ENCODE results near the gene ZPR1. TPM values are rescaled to one million over a fixed set of nuclear protein-coding genes. Genes with fewer than 3 reads are reported as not detected.
A peak's percentile ranks its signal among the peaks of the same experiment; 100 is the strongest.
"Not testable (repeated sequence)": the region's sequence is repeated elsewhere in the genome, so short reads cannot be mapped to it uniquely, and the experiment has no call there.

The ZPR1 gene
- total RNA-seq, 2 experiments from 2014 or later: 100 to 101 TPM

- no peak overlapping the region for H3K4me3 Mint-ChIP-seq
- H3K4me1 Mint-ChIP-seq: no peaks in the 10 kb centered on the region
- no peak for DNase-seq
- no peaks in the 10 kb centered on the region for H3K36me3 Mint-ChIP-seq
- peaks cover 4% of the 10 kb centered on the region for H3K27me3 Mint-ChIP-seq
- H3K27ac Mint-ChIP-seq: no peak overlapping the region
- H3K9me3 Mint-ChIP-seq: no peaks in the 10 kb centered on the region
Measured at GRCh38 chr11:116808262-116809175, 20.7 kb upstream of the ZPR1 start.

DNA sequence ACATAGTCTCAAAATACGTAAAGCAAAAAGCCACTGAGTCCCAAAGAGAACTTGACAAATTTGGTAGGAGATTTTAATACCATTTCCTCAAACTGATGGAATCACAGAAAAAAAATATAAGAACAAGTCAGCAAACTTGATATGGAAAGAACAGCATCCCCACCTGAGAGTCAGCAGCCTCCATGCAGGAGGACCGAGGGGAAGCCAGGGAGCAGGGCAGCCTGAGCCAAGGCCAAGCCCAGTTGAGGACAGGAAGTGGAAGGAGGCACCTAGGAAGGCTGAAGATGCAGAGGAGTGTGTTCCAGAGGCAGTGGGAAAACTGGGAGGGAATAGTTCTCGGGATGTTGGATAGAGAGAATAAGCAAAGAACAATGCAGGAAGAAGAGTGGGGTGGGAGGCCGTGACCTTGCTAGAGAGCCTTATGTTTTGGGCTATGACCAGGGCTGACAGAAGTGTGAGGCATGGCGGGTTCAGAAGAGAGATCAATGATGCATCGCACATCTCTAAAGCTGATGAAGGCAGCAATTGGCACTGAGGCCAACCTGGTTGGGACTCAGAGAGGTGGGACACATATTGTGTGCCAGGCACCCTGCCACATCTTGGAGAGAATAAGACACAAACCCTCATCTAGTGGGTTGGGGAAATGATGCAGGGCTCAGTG is 19.9 kb upstream of the ZPR1 start:
- Mint-ChIP-seq H3K4me3 (no peak overlapping the region), H3K36me3 (no peaks in the 10 kb centered on the region), H3K9me3 (no peaks in the 10 kb centered on the region), H3K27ac (no peak overlapping the region), H3K27me3 (peaks cover 4% of the 10 kb centered on the region), H3K4me1 (no peaks in the 10 kb centered on the region)
- no peak for DNase-seq

- Mint-ChIP-seq H3K9me3 (no peaks in the 10 kb centered on the region), H3K4me1 (no peaks in the 10 kb centered on the region), H3K27me3 (peaks cover 14% of the 10 kb centered on the region), H3K4me3 (no peak overlapping the region), H3K27ac (no peak overlapping the region), H3K36me3 (no peaks in the 10 kb centered on the region)
- DNase-seq: no peak
Measured at GRCh38 chr11:116804001-116804400, 16.2 kb upstream of the ZPR1 start.

DNA sequence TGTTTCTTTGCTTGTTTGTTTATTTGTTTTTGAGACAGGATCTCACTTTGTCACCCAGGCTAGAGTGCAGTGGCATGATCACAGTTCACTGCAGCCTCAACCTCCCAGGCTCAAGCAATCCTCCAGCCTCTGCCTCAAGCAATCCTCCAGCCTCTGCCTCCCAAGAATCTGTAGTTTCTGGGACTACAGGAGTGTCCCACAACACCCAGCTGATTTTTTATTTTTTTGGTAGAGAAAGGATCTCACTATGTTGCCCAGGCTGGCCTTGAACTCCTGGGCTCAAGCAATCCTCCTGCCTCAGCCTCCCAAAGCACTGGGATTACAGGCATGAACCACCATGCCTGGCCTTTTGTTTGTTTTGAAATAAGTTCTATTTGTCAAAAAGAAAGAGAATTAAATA is 13.8 kb upstream of the ZPR1 start:
- not testable (repeated sequence) for H3K4me1 Mint-ChIP-seq, H3K27ac Mint-ChIP-seq, H3K36me3 Mint-ChIP-seq, H3K4me3 Mint-ChIP-seq, H3K9me3 Mint-ChIP-seq, DNase-seq
- H3K27me3 Mint-ChIP-seq: peaks cover 13% of the 10 kb centered on the region

- H3K36me3 Mint-ChIP-seq: no peaks in the 10 kb centered on the region
- H3K27ac Mint-ChIP-seq: no peak overlapping the region
Measured at GRCh38 chr11:116800610-116801009, 12.8 kb upstream of the ZPR1 start.

GRCh38 chr11:116798368-116798767 is 10.5 kb upstream of the ZPR1 start:
- Mint-ChIP-seq H3K27me3 (peaks cover 13% of the 10 kb centered on the region), H3K4me1 (peaks cover 2% of the 10 kb centered on the region), H3K9me3 (no peaks in the 10 kb centered on the region), H3K27ac (no peak overlapping the region), H3K4me3 (no peak overlapping the region), H3K36me3 (no peaks in the 10 kb centered on the region)
- no peak for DNase-seq

More at GRCh38 chr11:116800610-116801009, 12.8 kb upstream of the ZPR1 start:
- H3K27me3 Mint-ChIP-seq: peaks cover 13% of the 10 kb centered on the region
- no peaks in the 10 kb centered on the region for H3K4me1 Mint-ChIP-seq
- no peaks in the 10 kb centered on the region for H3K9me3 Mint-ChIP-seq
- no peak for DNase-seq
- no peak overlapping the region for H3K4me3 Mint-ChIP-seq

GRCh38 chr11:116797816-116798215 is 10.0 kb upstream of the ZPR1 start:
- H3K36me3 Mint-ChIP-seq: no peaks in the 10 kb centered on the region
- peaks cover 2% of the 10 kb centered on the region for H3K4me1 Mint-ChIP-seq
- H3K4me3 Mint-ChIP-seq: no peak overlapping the region
- H3K27me3 Mint-ChIP-seq: peaks cover 13% of the 10 kb centered on the region
- no peak for DNase-seq
- no peaks in the 10 kb centered on the region for H3K9me3 Mint-ChIP-seq
- no peak overlapping the region for H3K27ac Mint-ChIP-seq

DNA sequence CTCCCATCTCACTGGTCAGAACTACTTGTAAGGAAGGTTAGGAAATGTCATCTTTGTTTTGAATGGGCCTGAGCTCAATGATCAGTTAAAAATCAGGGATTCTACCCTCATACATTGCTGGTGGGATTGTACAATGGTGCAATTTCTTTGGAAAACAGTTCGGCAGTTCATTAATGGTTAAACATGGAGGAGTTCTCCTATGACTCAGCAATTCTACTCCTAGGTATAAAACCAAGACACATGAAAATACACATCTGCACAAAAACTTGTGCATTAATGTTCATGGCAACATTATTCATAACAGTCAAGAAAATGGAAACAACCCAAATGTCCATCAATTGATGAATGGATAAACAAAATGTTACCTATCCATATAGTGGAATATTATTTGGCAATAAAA is 8.7 kb upstream of the ZPR1 start:
- Mint-ChIP-seq H3K4me3 (no peak overlapping the region), H3K27ac (no peak overlapping the region), H3K36me3 (no peaks in the 10 kb centered on the region), H3K9me3 (no peaks in the 10 kb centered on the region), H3K27me3 (peaks cover 13% of the 10 kb centered on the region), H3K4me1 (peaks cover 2% of the 10 kb centered on the region)
- DNase-seq: no peak

GRCh38 chr11:116794851-116795250 is 7.0 kb upstream of the ZPR1 start:
- Mint-ChIP-seq H3K9me3 (no peaks in the 10 kb centered on the region), H3K4me1 (peaks cover 6% of the 10 kb centered on the region), H3K4me3 (no peak overlapping the region), H3K36me3 (no peaks in the 10 kb centered on the region), H3K27me3 (peaks cover 8% of the 10 kb centered on the region), H3K27ac (no peak overlapping the region)
- DNase-seq: no peak

DNA sequence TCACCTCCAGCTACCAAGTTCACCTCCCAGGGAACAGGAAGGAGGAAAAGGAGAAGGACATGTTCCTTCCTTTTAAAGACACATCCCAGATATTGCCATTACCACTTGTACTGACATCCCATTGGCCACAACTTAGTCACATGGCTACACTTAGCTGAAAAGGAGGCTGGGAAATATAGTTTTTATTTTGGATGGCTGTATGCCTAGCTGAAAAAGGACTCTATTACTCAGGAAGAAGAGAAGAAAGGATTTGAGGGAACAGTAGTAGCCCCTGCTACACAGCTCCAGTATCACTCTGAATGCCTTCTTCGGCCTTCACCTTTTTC is 5.9 kb upstream of the ZPR1 start:
- H3K27me3 Mint-ChIP-seq: no peaks in the 10 kb centered on the region
- no peaks in the 10 kb centered on the region for H3K9me3 Mint-ChIP-seq
- H3K4me1 Mint-ChIP-seq: peaks cover 6% of the 10 kb centered on the region
- no peak for DNase-seq
- no peak overlapping the region for H3K4me3 Mint-ChIP-seq
- no peaks in the 10 kb centered on the region for H3K36me3 Mint-ChIP-seq
- H3K27ac Mint-ChIP-seq: no peak overlapping the region

GRCh38 chr11:116792869-116793771 is 5.3 kb upstream of the ZPR1 start:
- Mint-ChIP-seq H3K27ac (no peak overlapping the region), H3K36me3 (no peaks in the 10 kb centered on the region), H3K4me1 (peaks cover 12% of the 10 kb centered on the region), H3K9me3 (no peaks in the 10 kb centered on the region), H3K4me3 (no peak overlapping the region), H3K27me3 (no peaks in the 10 kb centered on the region)
- DNase-seq: no peak

GRCh38 chr11:116792144-116792868 is 4.5 kb upstream of the ZPR1 start:
- Mint-ChIP-seq H3K9me3 (no peaks in the 10 kb centered on the region), H3K4me1 (peaks cover 12% of the 10 kb centered on the region), H3K4me3 (no peak overlapping the region), H3K27me3 (no peaks in the 10 kb centered on the region), H3K36me3 (no peaks in the 10 kb centered on the region), H3K27ac (no peak overlapping the region)
- no peak for DNase-seq

- peaks cover 5% of the 10 kb centered on the region for H3K36me3 Mint-ChIP-seq
- H3K4me1 Mint-ChIP-seq: peaks cover 17% of the 10 kb centered on the region
- H3K9me3 Mint-ChIP-seq: no peaks in the 10 kb centered on the region
Measured at GRCh38 chr11:116791813-116792143, 4.0 kb upstream of the ZPR1 start, which contains the start of gene APOA5. TSS of gene APOA5 (minus strand) at chr11:116791879. CDS start at chr11:116791860, 19 bp downstream.

GRCh38 chr11:116791002-116791812 is 3.4 kb upstream of the ZPR1 start:
- Mint-ChIP-seq H3K36me3 (peaks cover 8% of the 10 kb centered on the region), H3K9me3 (no peaks in the 10 kb centered on the region), H3K4me3 (no peak overlapping the region), H3K27me3 (no peaks in the 10 kb centered on the region), H3K27ac (no peak overlapping the region), H3K4me1 (peaks cover 21% of the 10 kb centered on the region)
- peak; percentile 79 for DNase-seq

More at GRCh38 chr11:116791813-116792143, 4.0 kb upstream of the ZPR1 start, which contains the start of gene APOA5:
- DNase-seq: no peak
- Mint-ChIP-seq H3K27me3 (no peaks in the 10 kb centered on the region), H3K4me3 (no peak within 1 kb of the TSS), H3K27ac (no peak within 1 kb of the TSS)

Data from activated naive CD8-positive, alpha-beta T cell treated with anti-CD3 and anti-CD28 coated beads for 36 hours (primary cell).